ENCODE data around the gene MDFI. TPM values are rescaled to one million over a fixed set of nuclear protein-coding genes. Genes with fewer than 3 reads are reported as not detected.

The MDFI gene
- total RNA-seq, 1 donor from 2014 or later = 149 TPM

DNA sequence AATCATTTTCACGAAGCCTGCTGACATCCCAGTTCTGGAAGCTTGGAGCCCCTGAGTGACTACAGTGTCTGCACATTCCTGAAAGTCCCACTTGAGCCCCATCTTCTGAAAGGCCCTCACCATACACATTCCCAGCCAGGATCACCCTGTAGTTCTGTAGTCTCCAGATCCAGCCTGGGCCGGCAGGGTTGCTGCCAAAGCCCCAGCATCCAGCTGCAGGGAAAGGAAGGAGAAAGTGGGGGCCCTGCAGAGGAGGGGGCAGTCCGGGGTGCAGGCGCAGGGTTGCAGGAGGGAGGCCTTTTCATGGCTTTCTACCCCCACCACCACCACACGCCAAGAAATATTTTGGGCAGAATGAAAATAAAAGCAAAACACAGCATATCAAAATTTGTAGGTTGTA lies 26.0 kb downstream of the MDFI start:
- Mint-ChIP-seq H3K27me3 (ENCODE audit: low read depth) (peaks cover 12% of the 10 kb centered on the region), H3K9me3 (no peaks in the 10 kb centered on the region), H3K4me3 (no peak overlapping the region), H3K27ac (no peak overlapping the region), H3K4me1 (no peaks in the 10 kb centered on the region), H3K36me3 (no peaks in the 10 kb centered on the region)
- TF ChIP-seq, protein P1, sequence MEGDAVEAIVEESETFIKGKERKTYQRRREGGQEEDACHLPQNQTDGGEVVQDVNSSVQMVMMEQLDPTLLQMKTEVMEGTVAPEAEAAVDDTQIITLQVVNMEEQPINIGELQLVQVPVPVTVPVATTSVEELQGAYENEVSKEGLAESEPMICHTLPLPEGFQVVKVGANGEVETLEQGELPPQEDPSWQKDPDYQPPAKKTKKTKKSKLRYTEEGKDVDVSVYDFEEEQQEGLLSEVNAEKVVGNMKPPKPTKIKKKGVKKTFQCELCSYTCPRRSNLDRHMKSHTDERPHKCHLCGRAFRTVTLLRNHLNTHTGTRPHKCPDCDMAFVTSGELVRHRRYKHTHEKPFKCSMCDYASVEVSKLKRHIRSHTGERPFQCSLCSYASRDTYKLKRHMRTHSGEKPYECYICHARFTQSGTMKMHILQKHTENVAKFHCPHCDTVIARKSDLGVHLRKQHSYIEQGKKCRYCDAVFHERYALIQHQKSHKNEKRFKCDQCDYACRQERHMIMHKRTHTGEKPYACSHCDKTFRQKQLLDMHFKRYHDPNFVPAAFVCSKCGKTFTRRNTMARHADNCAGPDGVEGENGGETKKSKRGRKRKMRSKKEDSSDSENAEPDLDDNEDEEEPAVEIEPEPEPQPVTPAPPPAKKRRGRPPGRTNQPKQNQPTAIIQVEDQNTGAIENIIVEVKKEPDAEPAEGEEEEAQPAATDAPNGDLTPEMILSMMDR (IDR thresholded peaks at IDR 0.05; ENCODE audit: unreplicated experiment) = no peak
- no peak for DNase-seq (ENCODE audit: low spot score in 2 of 2, unreplicated experiment in 2 of 2)

DNA sequence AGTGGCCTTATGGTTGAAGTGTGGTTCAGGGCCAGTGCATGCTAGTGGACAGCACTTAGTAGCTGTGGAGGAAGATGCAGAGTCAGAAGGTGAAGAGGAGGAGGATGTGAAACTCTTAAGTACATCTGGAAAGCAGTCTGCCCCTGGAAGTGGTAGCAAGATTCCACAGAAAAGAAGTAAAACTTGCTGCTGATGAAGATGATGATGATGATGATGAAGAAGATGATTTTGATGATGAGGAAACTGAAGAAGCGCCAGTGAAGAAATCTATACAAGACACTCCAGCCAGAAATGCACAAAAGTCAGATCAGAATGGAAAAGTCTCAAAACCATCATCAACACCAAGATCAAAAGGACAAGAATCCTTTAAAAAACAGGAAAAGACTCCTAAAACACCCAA lies 28.9 kb downstream of the MDFI start:
- no peak overlapping the region for H3K27ac Mint-ChIP-seq
- DNase-seq (ENCODE audit: low spot score in 2 of 2, unreplicated experiment in 2 of 2) = no peak
- H3K27me3 Mint-ChIP-seq (ENCODE audit: low read depth) = peaks cover 18% of the 10 kb centered on the region
- H3K4me1 Mint-ChIP-seq = no peaks in the 10 kb centered on the region
- peaks cover 6% of the 10 kb centered on the region for H3K9me3 Mint-ChIP-seq
- no peak overlapping the region for H3K4me3 Mint-ChIP-seq
- TF ChIP-seq, protein P1 (IDR thresholded peaks at IDR 0.05; ENCODE audit: unreplicated experiment) = no peak
- no peaks in the 10 kb centered on the region for H3K36me3 Mint-ChIP-seq

DNA sequence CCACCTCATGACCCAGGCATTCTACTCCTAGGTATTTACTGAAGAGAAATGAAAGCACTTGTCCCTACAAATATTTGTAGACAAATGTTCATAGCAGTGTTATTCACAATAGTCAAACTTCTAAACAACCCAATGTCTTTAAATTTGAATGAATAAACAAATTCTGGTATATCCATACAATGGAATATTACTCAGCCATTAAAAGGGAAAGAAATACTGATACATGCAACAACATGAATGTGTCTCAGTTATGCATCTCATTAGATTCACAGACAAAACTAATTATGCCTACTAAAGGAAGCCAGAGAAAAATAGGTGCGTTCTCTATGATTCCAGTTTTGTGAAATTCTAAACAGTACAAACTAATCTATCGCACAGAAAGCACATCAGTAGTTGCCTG lies 30.7 kb downstream of the MDFI start:
- Mint-ChIP-seq H3K36me3 (no peaks in the 10 kb centered on the region), H3K27ac (no peak overlapping the region), H3K4me1 (no peaks in the 10 kb centered on the region), H3K4me3 (no peak overlapping the region), H3K27me3 (ENCODE audit: low read depth) (peaks cover 12% of the 10 kb centered on the region), H3K9me3 (peaks cover 6% of the 10 kb centered on the region)
- TF ChIP-seq, protein P1 (IDR thresholded peaks at IDR 0.05; ENCODE audit: unreplicated experiment) = no peak
- no peak for DNase-seq (ENCODE audit: low spot score in 2 of 2, unreplicated experiment in 2 of 2)

DNA sequence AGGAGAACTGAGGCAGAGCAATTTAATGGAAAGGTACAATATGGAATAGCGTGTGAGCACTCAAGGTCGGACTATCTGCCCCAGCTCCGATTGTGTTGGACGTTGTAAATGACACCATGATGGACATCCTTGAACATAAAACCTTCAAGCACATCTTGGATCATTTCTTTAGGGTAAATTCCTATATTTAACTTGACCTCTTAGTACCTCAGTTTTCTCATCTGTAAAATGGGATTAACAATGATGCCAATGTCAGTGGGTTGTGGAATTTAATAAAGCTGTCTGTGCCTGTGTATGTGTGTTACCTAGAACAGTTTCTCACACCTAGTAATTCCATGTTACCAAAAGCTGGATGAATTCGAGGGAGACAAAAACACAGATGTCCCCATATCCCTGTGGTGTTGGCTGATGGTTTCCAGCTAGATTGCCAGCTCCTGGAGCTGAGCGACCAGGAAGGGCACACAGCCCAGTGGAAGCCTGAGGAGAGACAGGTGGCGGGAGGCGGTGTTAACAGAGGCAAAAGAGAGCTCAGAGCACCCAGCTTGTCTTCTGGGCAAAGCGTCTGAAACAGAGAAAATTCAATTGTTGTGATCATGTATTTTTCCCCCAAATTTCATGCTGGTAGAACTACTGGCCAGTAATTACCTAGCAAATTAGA lies 32.6 kb downstream of the MDFI start:
- TF ChIP-seq, protein P1 (IDR thresholded peaks at IDR 0.05; ENCODE audit: unreplicated experiment) = no peak
- peaks cover 6% of the 10 kb centered on the region for H3K9me3 Mint-ChIP-seq
- no peaks in the 10 kb centered on the region for H3K4me1 Mint-ChIP-seq
- DNase-seq (ENCODE audit: low spot score in 2 of 2, unreplicated experiment in 2 of 2) = no peak
- no peaks in the 10 kb centered on the region for H3K36me3 Mint-ChIP-seq
- H3K4me3 Mint-ChIP-seq = no peak overlapping the region
- no peak overlapping the region for H3K27ac Mint-ChIP-seq
- peaks cover 12% of the 10 kb centered on the region for H3K27me3 Mint-ChIP-seq (ENCODE audit: low read depth)

DNA sequence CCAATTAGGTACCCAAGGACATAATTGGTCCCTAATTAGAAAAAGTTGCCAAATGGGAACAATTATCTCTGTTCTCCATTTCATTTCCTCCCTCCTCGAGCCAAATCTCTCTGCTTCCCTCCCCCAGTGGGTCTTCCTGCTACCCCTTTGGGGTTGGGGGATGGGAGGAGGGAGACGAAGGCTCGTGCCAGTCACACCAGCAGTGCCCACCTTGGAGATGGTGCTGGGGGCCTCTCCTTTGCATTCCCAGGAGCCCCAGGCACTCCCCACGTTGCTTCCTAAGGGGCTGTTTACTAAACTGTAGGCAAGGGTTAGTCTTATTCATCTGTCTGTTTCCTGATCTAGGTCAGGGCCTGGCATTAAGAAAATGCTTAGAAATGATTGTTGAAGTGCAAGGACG lies 33.1 kb downstream of the MDFI start:
- Mint-ChIP-seq H3K4me1 (no peaks in the 10 kb centered on the region), H3K27ac (no peak overlapping the region), H3K9me3 (peaks cover 6% of the 10 kb centered on the region), H3K4me3 (no peak overlapping the region), H3K27me3 (ENCODE audit: low read depth) (peaks cover 12% of the 10 kb centered on the region), H3K36me3 (no peaks in the 10 kb centered on the region)
- TF ChIP-seq, protein P1 (IDR thresholded peaks at IDR 0.05; ENCODE audit: unreplicated experiment) = no peak
- no peak for DNase-seq (ENCODE audit: low spot score in 2 of 2, unreplicated experiment in 2 of 2)

DNA sequence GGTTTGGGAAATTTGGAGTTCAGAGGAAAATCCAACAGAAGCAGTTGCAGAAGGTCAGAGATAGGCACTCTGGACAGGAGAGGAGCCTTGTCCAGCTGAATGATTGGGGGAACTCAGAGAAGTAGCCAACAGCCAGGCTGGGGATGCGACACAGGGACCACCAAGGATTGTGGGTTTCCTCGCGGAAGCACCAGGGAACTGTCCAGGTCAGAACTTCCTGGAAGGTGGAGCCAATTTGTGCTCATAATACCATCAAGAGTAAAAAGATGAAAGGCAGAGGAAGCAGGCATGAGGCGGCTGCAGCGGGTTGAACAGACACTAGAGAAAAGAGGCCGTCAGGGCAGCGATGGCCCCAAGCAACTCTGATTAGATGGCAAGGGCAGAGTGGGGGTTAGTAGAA lies 33.7 kb downstream of the MDFI start:
- Mint-ChIP-seq H3K27ac (no peak overlapping the region), H3K27me3 (ENCODE audit: low read depth) (peaks cover 12% of the 10 kb centered on the region), H3K36me3 (no peaks in the 10 kb centered on the region), H3K4me1 (peaks cover 1% of the 10 kb centered on the region), H3K9me3 (peaks cover 6% of the 10 kb centered on the region), H3K4me3 (no peak overlapping the region)
- DNase-seq (ENCODE audit: low spot score in 2 of 2, unreplicated experiment in 2 of 2) = no peak
- TF ChIP-seq, protein P1 (IDR thresholded peaks at IDR 0.05; ENCODE audit: unreplicated experiment) = no peak
